Activated CD4-positive, alpha-beta T cell treated with anti-CD3 and anti-CD28 coated beads for 36 hours (primary cell): ENCODE data around the gene E2F3. TPM values are rescaled to one million over a fixed set of nuclear protein-coding genes. Genes with fewer than 3 reads are reported as not detected.

Experiments
- ATAC-seq: fragments of 200-7000 bp; cut with Tn5 transposase; one replicate; pipeline ENCODE4 v1.10.0; 2021; ENCODE audit warnings: mild to moderate bottlenecking, moderate library complexity
- CTCF ChIA-PET: fragments of 350-600 bp; sonication (Branson Sonifier 250); formaldehyde crosslinking; loops from one replicate; lab custom pipeline; 2021; ENCODE audit warnings: antibody characterized with exemption; lab: Charles Lee
- POLR2A ChIA-PET: fragments of 350-600 bp; sonication (Branson Sonifier 250); formaldehyde crosslinking; loops from one replicate; lab custom pipeline; 2021; ENCODE audit warnings: antibody characterized with exemption, inconsistent platforms; lab: Charles Lee
- DNase-seq: peaks from one replicate; pipeline ENCODE4 v3.0.0-alpha.2; 2020
- H3K27ac Mint-ChIP-seq: one replicate; pipeline ENCODE4 v1.8.0; 2021; ENCODE audit warnings: mixed read lengths
- H3K27me3 Mint-ChIP-seq: one replicate; pipeline ENCODE4 v1.8.0; 2021; ENCODE audit warnings: mixed read lengths
- H3K36me3 Mint-ChIP-seq: one replicate; pipeline ENCODE4 v1.8.0; 2021; ENCODE audit warnings: low read depth, mixed read lengths
- H3K4me1 Mint-ChIP-seq: one replicate; pipeline ENCODE4 v1.8.0; 2021; ENCODE audit warnings: mixed read lengths
- H3K4me3 Mint-ChIP-seq: one replicate; pipeline ENCODE4 v1.8.0; 2021; ENCODE audit warnings: mild to moderate bottlenecking, moderate library complexity, mixed read lengths
- H3K9me3 Mint-ChIP-seq: one replicate; pipeline ENCODE4 v1.8.0; 2021; ENCODE audit warnings: low read depth, mixed read lengths
- intact Hi-C, 2 experiments: fragments of 100-400 bp; cut with DNase I in 1 of 2; cut with micrococcal nuclease in 1 of 2; formaldehyde crosslinking; loops; one replicate each; pipeline versions ENCODE4 v1.14.2 to v1.15.1; 2022 to 2024; cut with DNase I, micrococcal nuclease
- total RNA-seq, 2 experiments: library from RNA; stranded (reverse); gene quantifications; one replicate each; pipeline ENCODE4 v1.2.3, GENCODE V29; 2021

The E2F3 gene
- total RNA-seq, 2 experiments from 2014 or later: 17.3 to 17.5 TPM

GRCh38 chr6:20402342-20403069 is 827 bp downstream of the E2F3 start:
- peak overlapping the region; percentile 99 for H3K27ac Mint-ChIP-seq
- H3K4me1 Mint-ChIP-seq: peaks cover 39% of the 10 kb centered on the region
- ATAC-seq: peak; percentile 1
- H3K36me3 Mint-ChIP-seq: peaks cover 23% of the 10 kb centered on the region
- H3K9me3 Mint-ChIP-seq: no peaks in the 10 kb centered on the region
- peak overlapping the region; percentile 96 for H3K4me3 Mint-ChIP-seq
- ChIA-PET POLR2A (interaction anchor here (0.9 to 1.0 kb wide), 2 partner anchors 37 to 83 kb away, joined by 4 read pairs; no protein-coding TSS in a partner anchor), CTCF (interaction anchor here (0.5 kb wide), 1 partner anchor 22 kb away, joined by 3 read pairs; no protein-coding TSS in a partner anchor)
- peak; percentile 58 for DNase-seq
- intact Hi-C loops: loop anchor here (1.0 to 5.0 kb wide), 4 partner anchors 35 to 1186 kb away; partner anchors contain the start of gene CDKAL1 (in 1 of the 2)
- H3K27me3 Mint-ChIP-seq: no peaks in the 10 kb centered on the region

- Mint-ChIP-seq H3K27ac (peak overlapping the region; percentile 85), H3K36me3 (peaks cover 28% of the 10 kb centered on the region), H3K9me3 (no peaks in the 10 kb centered on the region), H3K4me3 (peak overlapping the region; percentile 96), H3K4me1 (peaks cover 46% of the 10 kb centered on the region), H3K27me3 (no peaks in the 10 kb centered on the region)
- DNase-seq (peak; percentile 96), ATAC-seq (peak; percentile 52)
- intact Hi-C loops: loop anchor here (1.0 to 5.0 kb wide), 4 partner anchors 36 to 1186 kb away; partner anchors contain the start of gene CDKAL1 (in 1 of the 2)
- ChIA-PET POLR2A (interaction anchor here (0.6 to 1.8 kb wide), 4 partner anchors 83 to 1186 kb away, joined by 3 to 12 read pairs (median 8); partner anchors contain the start of gene CDKAL1), CTCF (interaction anchor here (0.5 kb wide), 1 partner anchor 22 kb away, joined by 3 read pairs; no protein-coding TSS in a partner anchor)
Observed at GRCh38 chr6:20403070-20403765, 1.5 kb downstream of the E2F3 start.

- no peaks in the 10 kb centered on the region for H3K9me3 Mint-ChIP-seq
- peaks cover 31% of the 10 kb centered on the region for H3K36me3 Mint-ChIP-seq
- H3K27me3 Mint-ChIP-seq: no peaks in the 10 kb centered on the region
- peak; percentile 10 for ATAC-seq
- CTCF ChIA-PET: interaction anchor here (0.6 to 2.9 kb wide), 29 partner anchors 11 to 1187 kb away, joined by 3 to 21 read pairs (median 4); partner anchors contain the start of gene CDKAL1
- H3K4me3 Mint-ChIP-seq: peak overlapping the region; percentile 96
- POLR2A ChIA-PET: interaction anchor here (0.6 to 1.8 kb wide), 5 partner anchors 26 to 1185 kb away, joined by 3 to 12 read pairs (median 3); partner anchors contain the start of gene CDKAL1
- peak overlapping the region; percentile 99 for H3K27ac Mint-ChIP-seq
- DNase-seq: peak; percentile 86
- intact Hi-C loops: loop anchor here (1.0 to 5.0 kb wide), 5 partner anchors 37 to 1185 kb away; partner anchors contain the start of gene CDKAL1 (in 1 of the 2)
- H3K4me1 Mint-ChIP-seq: peaks cover 53% of the 10 kb centered on the region
Observed at GRCh38 chr6:20403766-20404640, 2.3 kb downstream of the E2F3 start.

- Mint-ChIP-seq H3K4me1 (peaks cover 59% of the 10 kb centered on the region), H3K27me3 (no peaks in the 10 kb centered on the region), H3K36me3 (peaks cover 34% of the 10 kb centered on the region), H3K27ac (peak overlapping the region; percentile 99), H3K9me3 (no peaks in the 10 kb centered on the region), H3K4me3 (peak overlapping the region; percentile 96)
- POLR2A ChIA-PET: interaction anchor here (0.6 to 1.8 kb wide), 4 partner anchors 27 to 129 kb away, joined by 3 to 12 read pairs (median 7); partner anchors contain the start of gene CDKAL1
- intact Hi-C loops: loop anchor here (1.0 to 5.0 kb wide), 3 partner anchors 37 to 303 kb away; no protein-coding TSS in a partner anchor
- DNase-seq (peak; percentile 81), ATAC-seq (peak; percentile 20)
- CTCF ChIA-PET: interaction anchor here (0.6 to 2.9 kb wide), 31 partner anchors 11 to 1186 kb away, joined by 3 to 21 read pairs (median 3); partner anchors contain the start of gene CDKAL1
Observed at GRCh38 chr6:20404641-20405032, 3.0 kb downstream of the E2F3 start.

- Mint-ChIP-seq H3K9me3 (no peaks in the 10 kb centered on the region), H3K4me1 (peaks cover 73% of the 10 kb centered on the region), H3K27me3 (no peaks in the 10 kb centered on the region), H3K27ac (peak overlapping the region; percentile 75), H3K36me3 (peaks cover 58% of the 10 kb centered on the region), H3K4me3 (no peak overlapping the region)
- intact Hi-C loops: no loop called here
- ChIA-PET POLR2A (no interaction called here), CTCF (interaction anchor here (1.1 kb wide), 1 partner anchor 122 kb away, joined by 3 read pairs; no protein-coding TSS in a partner anchor)
- ATAC-seq (no peak), DNase-seq (no peak)
Observed at GRCh38 chr6:20408851-20409250, 7.2 kb downstream of the E2F3 start.

GRCh38 chr6:20409427-20409971 is 7.8 kb downstream of the E2F3 start:
- DNase-seq (peak; percentile 25), ATAC-seq (peak; percentile 70)
- intact Hi-C loops: no loop called here
- ChIA-PET POLR2A (no interaction called here), CTCF (interaction anchor here (0.6 to 1.1 kb wide), 2 partner anchors 122 to 1515 kb away, joined by 3 read pairs; no protein-coding TSS in a partner anchor)
- peaks cover 62% of the 10 kb centered on the region for H3K36me3 Mint-ChIP-seq
- H3K27ac Mint-ChIP-seq: peak overlapping the region; percentile 75
- H3K9me3 Mint-ChIP-seq: no peaks in the 10 kb centered on the region
- no peak overlapping the region for H3K4me3 Mint-ChIP-seq
- H3K4me1 Mint-ChIP-seq: peaks cover 70% of the 10 kb centered on the region
- no peaks in the 10 kb centered on the region for H3K27me3 Mint-ChIP-seq

- DNase-seq (no peak), ATAC-seq (no peak)
- ChIA-PET POLR2A (no interaction called here), CTCF (interaction anchor here (1.2 kb wide), 1 partner anchor 11 kb away, joined by 3 read pairs; no protein-coding TSS in a partner anchor)
- H3K27ac Mint-ChIP-seq: peak overlapping the region; percentile 48
- H3K4me1 Mint-ChIP-seq: peaks cover 77% of the 10 kb centered on the region
- H3K27me3 Mint-ChIP-seq: no peaks in the 10 kb centered on the region
- no peak overlapping the region for H3K4me3 Mint-ChIP-seq
- H3K36me3 Mint-ChIP-seq: peaks cover 56% of the 10 kb centered on the region
- H3K9me3 Mint-ChIP-seq: no peaks in the 10 kb centered on the region
- intact Hi-C loops: no loop called here
Observed at GRCh38 chr6:20411544-20411943, 9.9 kb downstream of the E2F3 start.

- no peak overlapping the region for H3K27ac Mint-ChIP-seq
- H3K36me3 Mint-ChIP-seq: peaks cover 52% of the 10 kb centered on the region
- ChIA-PET CTCF (interaction anchor here (1.2 kb wide), 1 partner anchor 10 kb away, joined by 3 read pairs; no protein-coding TSS in a partner anchor), POLR2A (no interaction called here)
- DNase-seq: no peak
- H3K4me1 Mint-ChIP-seq: peaks cover 77% of the 10 kb centered on the region
- intact Hi-C loops: no loop called here
- no peak overlapping the region for H3K4me3 Mint-ChIP-seq
- no peaks in the 10 kb centered on the region for H3K27me3 Mint-ChIP-seq
- no peaks in the 10 kb centered on the region for H3K9me3 Mint-ChIP-seq
- no peak for ATAC-seq
Observed at GRCh38 chr6:20411953-20412681, 10.4 kb downstream of the E2F3 start.

- ATAC-seq (no peak), DNase-seq (no peak)
- no peaks in the 10 kb centered on the region for H3K27me3 Mint-ChIP-seq
- no peak overlapping the region for H3K4me3 Mint-ChIP-seq
- H3K4me1 Mint-ChIP-seq: peaks cover 73% of the 10 kb centered on the region
- H3K36me3 Mint-ChIP-seq: peaks cover 49% of the 10 kb centered on the region
- no peaks in the 10 kb centered on the region for H3K9me3 Mint-ChIP-seq
- CTCF ChIA-PET: interaction anchor here (1.2 to 5.1 kb wide), 2 partner anchors 8 to 9 kb away, joined by 3 to 21 read pairs; no protein-coding TSS in a partner anchor
- no peak overlapping the region for H3K27ac Mint-ChIP-seq
- intact Hi-C loops: no loop called here
- POLR2A ChIA-PET: no interaction called here
Observed at GRCh38 chr6:20412682-20413073, 11.0 kb downstream of the E2F3 start.
